HUES64 (cell line): ENCODE results near the gene KCNK17.
A peak's percentile ranks its signal among the peaks of the same experiment; 100 is the strongest.

Source experiments
- H3K27ac ChIP-seq: 2 replicates; pipeline ENCODE4 v1.7.0; 2013; ENCODE audit warnings: low read depth, low read length, inconsistent platforms
- H3K27me3 ChIP-seq: 2 replicates; pipeline ENCODE4 v1.6.1; 2013; ENCODE audit warnings: mild to moderate bottlenecking, low read length; ENCODE audit not compliant: insufficient read depth
- H3K36me3 ChIP-seq: 2 replicates; pipeline ENCODE4 v1.6.1; 2013; ENCODE audit warnings: mild to moderate bottlenecking, low read length; ENCODE audit not compliant: insufficient read depth
- H3K4me1 ChIP-seq: 2 replicates; pipeline ENCODE4 v1.6.1; 2013; ENCODE audit warnings: mild to moderate bottlenecking, low read length, moderate library complexity; ENCODE audit not compliant: insufficient read depth
- H3K4me3 ChIP-seq: 2 replicates; pipeline ENCODE4 v1.5.1; 2013; ENCODE audit warnings: mild to moderate bottlenecking, low read length, moderate library complexity
- H3K9ac ChIP-seq: 2 replicates; pipeline ENCODE4 v1.6.1; 2013; ENCODE audit warnings: mild to moderate bottlenecking, low read depth, low read length
- H3K9me3 ChIP-seq: 2 replicates; pipeline ENCODE4 v1.6.1; 2013; ENCODE audit warnings: low read depth, low read length; ENCODE audit not compliant: insufficient read depth
- WGBS: fragments of 150-250, 120-280 bp; methylation state at CpG from one replicate; pipeline ENCODE4 v1.1.7; 2013; ENCODE audit warnings: missing lambda C conversion rate; 5-methylcytosine and 5-hydroxymethylcytosine counted together

KCNK17 gene

GRCh38 chr6:39313526-39314272 is 520 bp downstream of the KCNK17 start:
- H3K4me1 ChIP-seq: no peaks in the 10 kb centered on the region; the same call in 1 of the 2 replicates
- no peak overlapping the region for H3K27ac ChIP-seq
- H3K9ac ChIP-seq: peak overlapping the region; percentile 68
- peaks cover 62% of the 10 kb centered on the region for H3K27me3 ChIP-seq
- H3K4me3 ChIP-seq: peak overlapping the region; percentile 62
- H3K9me3 ChIP-seq: no peaks in the 10 kb centered on the region
- WGBS: 1% methylated on average over 80 of the region's 80 CpGs
- H3K36me3 ChIP-seq: no peaks in the 10 kb centered on the region

GRCh38 chr6:39312912-39313525 is 1.2 kb downstream of the KCNK17 start:
- Histone ChIP-seq H3K36me3 (no peaks in the 10 kb centered on the region), H3K9me3 (no peaks in the 10 kb centered on the region), H3K4me1 (no peaks in the 10 kb centered on the region; the same call in 1 of the 2 replicates), H3K27me3 (peaks cover 62% of the 10 kb centered on the region), H3K9ac (peak overlapping the region; percentile 68), H3K4me3 (peak overlapping the region; percentile 62), H3K27ac (no peak overlapping the region)
- WGBS: 35% methylated on average over 45 of the region's 45 CpGs

GRCh38 chr6:39310542-39310941 is 3.7 kb downstream of the KCNK17 start:
- Histone ChIP-seq H3K4me3 (no peak overlapping the region), H3K27ac (no peak overlapping the region), H3K36me3 (no peaks in the 10 kb centered on the region), H3K9ac (no peak overlapping the region), H3K27me3 (peaks cover 52% of the 10 kb centered on the region), H3K4me1 (no peaks in the 10 kb centered on the region; the same call in 1 of the 2 replicates), H3K9me3 (no peaks in the 10 kb centered on the region)
- 83% methylated on average over 4 of the region's 4 CpGs for WGBS

- no peaks in the 10 kb centered on the region for H3K36me3 ChIP-seq
- no peaks in the 10 kb centered on the region; the same call in 1 of the 2 replicates for H3K4me1 ChIP-seq
- H3K4me3 ChIP-seq: no peak overlapping the region
- peaks cover 47% of the 10 kb centered on the region for H3K27me3 ChIP-seq
- H3K9ac ChIP-seq: no peak overlapping the region
- H3K27ac ChIP-seq: no peak overlapping the region
- no peaks in the 10 kb centered on the region for H3K9me3 ChIP-seq
- WGBS: 43% methylated on average over 7 of the region's 7 CpGs
Observed at GRCh38 chr6:39309942-39310531, 4.2 kb downstream of the KCNK17 start.

- H3K36me3 ChIP-seq: no peaks in the 10 kb centered on the region
- no peak overlapping the region for H3K27ac ChIP-seq
- WGBS: 88% methylated on average over 3 of the region's 3 CpGs
- H3K27me3 ChIP-seq: peaks cover 21% of the 10 kb centered on the region
- H3K4me1 ChIP-seq: peaks cover 3% of the 10 kb centered on the region; the same call in 1 of the 2 replicates
- H3K4me3 ChIP-seq: no peak overlapping the region
- no peak overlapping the region for H3K9ac ChIP-seq
- no peaks in the 10 kb centered on the region for H3K9me3 ChIP-seq
Observed at GRCh38 chr6:39307462-39307861, 6.8 kb downstream of the KCNK17 start.

GRCh38 chr6:39304951-39305350 is 9.3 kb downstream of the KCNK17 start:
- H3K27me3 ChIP-seq: no peaks in the 10 kb centered on the region
- H3K4me1 ChIP-seq: peaks cover 6% of the 10 kb centered on the region; the same call in 1 of the 2 replicates
- no peaks in the 10 kb centered on the region for H3K36me3 ChIP-seq
- H3K9me3 ChIP-seq: no peaks in the 10 kb centered on the region
- H3K27ac ChIP-seq: no peak overlapping the region
- no peak overlapping the region for H3K9ac ChIP-seq
- no peak overlapping the region for H3K4me3 ChIP-seq

GRCh38 chr6:39303425-39304153 is 10.6 kb downstream of the KCNK17 start:
- H3K4me1 ChIP-seq: peaks cover 6% of the 10 kb centered on the region; the same call in 1 of the 2 replicates
- no peak overlapping the region for H3K9ac ChIP-seq
- 88% methylated on average over 30 of the region's 30 CpGs for WGBS

GRCh38 chr6:39302669-39303424 is 11.4 kb downstream of the KCNK17 start:
- peaks cover 6% of the 10 kb centered on the region; the same call in 1 of the 2 replicates for H3K4me1 ChIP-seq
- H3K9me3 ChIP-seq: no peaks in the 10 kb centered on the region
- no peak overlapping the region for H3K27ac ChIP-seq
- no peak overlapping the region for H3K4me3 ChIP-seq
- no peaks in the 10 kb centered on the region for H3K36me3 ChIP-seq
- 10% methylated on average over 11 of the region's 11 CpGs for WGBS
- no peaks in the 10 kb centered on the region for H3K27me3 ChIP-seq
- no peak overlapping the region for H3K9ac ChIP-seq

More at GRCh38 chr6:39303425-39304153, 10.6 kb downstream of the KCNK17 start:
- no peaks in the 10 kb centered on the region for H3K27me3 ChIP-seq
- no peak overlapping the region for H3K4me3 ChIP-seq
- H3K9me3 ChIP-seq: no peaks in the 10 kb centered on the region
- H3K36me3 ChIP-seq: no peaks in the 10 kb centered on the region
- H3K27ac ChIP-seq: no peak overlapping the region

- Histone ChIP-seq H3K36me3 (no peaks in the 10 kb centered on the region), H3K27ac (no peak overlapping the region)
- 90% methylated on average over 2 of the region's 2 CpGs for WGBS
Observed at GRCh38 chr6:39302011-39302410, 12.2 kb downstream of the KCNK17 start.

GRCh38 chr6:39301606-39302005 is 12.6 kb downstream of the KCNK17 start:
- no peaks in the 10 kb centered on the region for H3K27me3 ChIP-seq
- WGBS: 52% methylated on average over 7 of the region's 7 CpGs
- no peak overlapping the region for H3K27ac ChIP-seq
- H3K4me1 ChIP-seq: peaks cover 6% of the 10 kb centered on the region; the same call in 1 of the 2 replicates
- H3K9me3 ChIP-seq: no peaks in the 10 kb centered on the region
- H3K4me3 ChIP-seq: no peak overlapping the region
- H3K9ac ChIP-seq: no peak overlapping the region
- no peaks in the 10 kb centered on the region for H3K36me3 ChIP-seq

More at GRCh38 chr6:39302011-39302410, 12.2 kb downstream of the KCNK17 start:
- H3K9ac ChIP-seq: no peak overlapping the region
- H3K9me3 ChIP-seq: no peaks in the 10 kb centered on the region
- H3K4me3 ChIP-seq: no peak overlapping the region
- H3K4me1 ChIP-seq: peaks cover 6% of the 10 kb centered on the region; the same call in 1 of the 2 replicates
- no peaks in the 10 kb centered on the region for H3K27me3 ChIP-seq
